ENCODE measurements around the gene CYTH1.
A peak's percentile ranks its signal among the peaks of the same experiment; 100 is the strongest.

Gene CYTH1

DNA sequence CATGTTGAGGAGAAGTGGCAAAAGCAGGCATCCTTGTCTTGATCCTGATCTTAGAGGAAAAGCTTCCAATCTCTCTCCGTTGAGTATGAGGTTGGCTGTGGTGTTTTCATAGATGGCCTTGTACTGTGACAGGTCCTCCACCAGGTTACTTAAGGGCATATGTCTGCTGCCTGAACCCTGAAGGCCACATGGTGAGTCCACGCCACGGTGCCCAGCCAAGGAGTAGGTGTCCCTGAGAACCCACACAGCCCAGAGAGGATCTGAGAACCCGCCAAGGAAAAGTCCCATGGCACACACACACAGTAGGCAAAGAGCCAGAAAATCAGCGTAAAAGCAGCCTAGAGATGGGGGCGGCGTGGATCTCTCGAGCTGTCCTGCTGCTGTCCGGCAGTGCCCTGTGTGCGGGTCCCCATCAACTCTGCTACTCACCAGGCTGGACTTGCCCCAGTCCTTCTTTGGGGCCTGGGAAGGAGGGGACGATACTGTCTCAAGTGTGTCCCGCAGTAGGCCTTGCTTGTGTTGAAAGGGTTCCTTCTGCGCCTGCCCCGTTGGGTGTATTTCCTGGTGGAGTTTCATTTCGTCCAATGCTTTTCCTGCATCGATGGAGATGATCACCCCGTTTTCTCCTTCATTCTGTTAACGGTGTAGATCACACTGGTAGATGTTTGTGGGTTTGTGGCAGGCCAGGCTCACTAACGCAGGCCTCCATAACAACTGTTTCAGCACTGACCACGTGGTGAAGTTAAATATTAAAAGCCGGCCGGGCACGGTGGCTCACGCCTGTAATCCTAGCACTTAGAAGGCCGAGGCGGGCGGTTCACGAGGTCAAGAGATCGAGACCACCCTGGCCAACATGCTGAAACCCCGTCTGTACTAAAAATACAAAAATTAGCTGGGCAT lies 114.1 kb downstream of the CYTH1 start:
- Histone ChIP-seq H3K4me3 (ENCODE audit: low read depth, low read length) (no peak overlapping the region), H3K4me1 (no peaks in the 10 kb centered on the region), H3K4me2 (ENCODE audit: low read length) (no peak overlapping the region), H3K36me3 (ENCODE audit: control insufficient read depth, insufficient read depth, low read length) (no peaks in the 10 kb centered on the region), H3K27me3 (ENCODE audit: control insufficient read depth, insufficient read depth, low read length) (no peaks in the 10 kb centered on the region), H3K9me3 (ENCODE audit: control insufficient read depth, low read length) (no peaks in the 10 kb centered on the region), H3K79me2 (no peaks in the 10 kb centered on the region), H3K9ac (no peak overlapping the region), H2AFZ (no peak overlapping the region), H3K27ac (no peak overlapping the region)
- TF ChIP-seq CTCF (IDR thresholded peaks at IDR 0.05) = no peak

DNA sequence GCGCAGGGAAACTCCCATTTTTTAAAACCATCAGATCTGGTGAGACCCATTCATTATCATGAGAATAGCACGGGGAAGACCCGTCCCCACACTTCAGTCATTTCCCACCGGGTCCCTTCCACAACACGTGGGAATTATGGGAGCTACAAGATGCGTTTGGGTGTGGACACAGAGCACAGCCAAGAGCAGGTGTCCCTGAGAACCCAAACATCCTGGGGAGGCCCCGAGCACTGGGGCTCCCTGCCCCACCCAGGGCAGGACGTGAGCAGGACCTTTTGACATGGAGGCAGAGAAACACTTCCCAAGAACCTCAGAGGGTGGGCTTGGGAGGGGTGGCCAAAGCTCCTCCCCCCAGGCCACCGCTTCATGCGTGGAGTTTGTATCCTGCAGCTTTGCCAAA lies 115.0 kb downstream of the CYTH1 start:
- TF ChIP-seq CTCF (IDR thresholded peaks at IDR 0.05) = no peak
- no peak overlapping the region for H3K27ac ChIP-seq
- no peaks in the 10 kb centered on the region for H3K36me3 ChIP-seq (ENCODE audit: control insufficient read depth, insufficient read depth, low read length)
- H3K4me1 ChIP-seq = no peaks in the 10 kb centered on the region
- no peaks in the 10 kb centered on the region for H3K9me3 ChIP-seq (ENCODE audit: control insufficient read depth, low read length)
- no peak overlapping the region for H3K9ac ChIP-seq
- H3K4me3 ChIP-seq (ENCODE audit: low read depth, low read length) = no peak overlapping the region
- no peak overlapping the region for H2AFZ ChIP-seq
- H3K27me3 ChIP-seq (ENCODE audit: control insufficient read depth, insufficient read depth, low read length) = no peaks in the 10 kb centered on the region
- H3K79me2 ChIP-seq = no peaks in the 10 kb centered on the region
- no peak overlapping the region for H3K4me2 ChIP-seq (ENCODE audit: low read length)

DNA sequence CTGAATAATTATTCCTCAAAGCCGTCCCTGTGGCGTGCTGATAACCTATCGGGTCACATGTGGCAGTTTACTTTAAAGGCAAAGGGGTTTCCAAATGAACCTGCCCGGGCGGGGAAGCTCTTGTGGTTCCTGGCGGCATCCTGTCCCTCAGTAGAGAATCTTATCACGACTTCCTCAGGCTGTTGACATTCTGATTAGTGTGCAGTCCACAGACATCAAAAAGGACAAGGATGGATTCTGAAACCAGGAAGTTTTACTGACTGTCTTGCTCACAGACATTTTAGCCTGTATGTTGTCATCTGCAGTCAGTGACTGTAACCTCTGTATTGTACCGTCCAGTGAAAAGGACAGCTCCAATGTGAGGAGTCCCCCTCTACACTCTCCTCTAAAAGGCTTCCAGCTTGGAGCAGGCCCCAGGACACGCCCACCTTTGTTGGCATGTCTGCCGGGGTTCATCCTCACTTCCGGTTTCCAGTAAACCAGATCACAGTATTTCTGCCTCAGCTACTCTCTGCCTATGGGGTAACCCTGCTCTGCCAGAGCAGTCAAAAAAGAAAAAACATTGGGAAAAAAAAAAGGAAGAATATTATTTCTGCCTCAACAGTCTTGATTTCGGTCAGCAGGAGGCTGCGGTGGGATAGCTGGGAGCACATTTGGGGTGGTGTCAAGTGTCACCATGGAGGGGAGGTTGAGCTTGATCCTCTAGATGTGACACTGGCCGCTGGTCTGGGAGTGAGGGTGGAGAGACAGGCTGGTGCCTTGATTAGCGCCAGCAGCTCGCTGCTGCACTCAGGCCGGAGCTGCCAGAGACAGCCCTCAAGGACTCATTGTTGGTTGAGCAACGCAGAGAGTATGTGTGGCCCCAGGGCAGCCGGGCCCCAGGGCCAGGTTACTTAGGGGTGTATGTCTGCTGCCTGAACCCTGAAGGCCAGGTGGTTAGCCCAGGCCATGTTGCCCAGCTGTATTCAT lies 115.8 kb downstream of the CYTH1 start:
- Histone ChIP-seq H3K4me2 (ENCODE audit: low read length) (no peak overlapping the region), H3K27me3 (ENCODE audit: control insufficient read depth, insufficient read depth, low read length) (no peaks in the 10 kb centered on the region), H3K9me3 (ENCODE audit: control insufficient read depth, low read length) (no peaks in the 10 kb centered on the region), H3K27ac (peak overlapping the region; percentile 49), H3K4me3 (ENCODE audit: low read depth, low read length) (no peak overlapping the region), H2AFZ (no peak overlapping the region), H3K36me3 (ENCODE audit: control insufficient read depth, insufficient read depth, low read length) (no peaks in the 10 kb centered on the region), H3K79me2 (no peaks in the 10 kb centered on the region), H3K4me1 (no peaks in the 10 kb centered on the region), H3K9ac (no peak overlapping the region)
- no peak for TF ChIP-seq CTCF (IDR thresholded peaks at IDR 0.05)

DNA sequence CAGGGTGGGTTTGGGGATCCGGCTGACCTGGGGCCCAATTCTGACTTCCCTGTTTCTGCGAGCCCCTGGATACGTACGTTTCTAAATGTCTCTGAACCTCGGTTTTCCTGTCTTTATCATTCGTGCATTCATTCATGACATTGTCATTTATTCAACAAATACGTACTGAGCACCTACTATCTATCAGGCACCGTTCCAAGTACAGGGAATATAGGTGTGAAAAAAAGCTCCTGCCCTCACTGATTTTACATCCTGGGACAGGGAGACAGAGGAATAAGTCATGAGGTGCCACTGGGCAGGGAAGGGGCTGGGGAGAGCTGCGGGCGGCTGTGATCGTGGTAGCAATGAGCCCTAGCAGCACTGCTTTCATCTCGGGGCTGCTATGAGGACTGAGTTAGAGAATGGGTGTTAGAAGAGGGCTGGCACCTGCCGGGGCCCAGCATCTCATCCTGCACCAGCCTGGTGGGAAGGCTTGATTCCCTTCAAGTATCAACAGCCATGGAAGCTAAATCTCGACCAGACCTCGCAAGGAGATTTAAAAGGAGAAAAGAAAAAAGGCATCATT lies 116.6 kb downstream of the CYTH1 start:
- Histone ChIP-seq H3K36me3 (ENCODE audit: control insufficient read depth, insufficient read depth, low read length) (no peaks in the 10 kb centered on the region), H3K27ac (peak overlapping the region; percentile 49), H3K4me2 (ENCODE audit: low read length) (no peak overlapping the region), H3K27me3 (ENCODE audit: control insufficient read depth, insufficient read depth, low read length) (no peaks in the 10 kb centered on the region), H3K4me1 (no peaks in the 10 kb centered on the region), H3K9ac (no peak overlapping the region), H3K79me2 (no peaks in the 10 kb centered on the region), H2AFZ (no peak overlapping the region), H3K4me3 (ENCODE audit: low read depth, low read length) (no peak overlapping the region), H3K9me3 (ENCODE audit: control insufficient read depth, low read length) (no peaks in the 10 kb centered on the region)
- TF ChIP-seq CTCF (IDR thresholded peaks at IDR 0.05) = no peak

Data from parathyroid adenoma (tissue), 2 donors.